Uterine smooth muscle cell (primary cell): ENCODE data around the gene AP1B1. TPM values are rescaled to one million over a fixed set of nuclear protein-coding genes. Genes with fewer than 3 reads are reported as not detected.

Source experiments
- total RNA-seq: library from RNA; depleted of rRNA; stranded (reverse); fragments of >200 nt; gene quantifications from 2 replicates; pipeline ENCODE4 v1.2.3, GENCODE V29; 2014

The AP1B1 gene
- total RNA-seq: 59.5 and 69.8 TPM in 2 replicates

DNA sequence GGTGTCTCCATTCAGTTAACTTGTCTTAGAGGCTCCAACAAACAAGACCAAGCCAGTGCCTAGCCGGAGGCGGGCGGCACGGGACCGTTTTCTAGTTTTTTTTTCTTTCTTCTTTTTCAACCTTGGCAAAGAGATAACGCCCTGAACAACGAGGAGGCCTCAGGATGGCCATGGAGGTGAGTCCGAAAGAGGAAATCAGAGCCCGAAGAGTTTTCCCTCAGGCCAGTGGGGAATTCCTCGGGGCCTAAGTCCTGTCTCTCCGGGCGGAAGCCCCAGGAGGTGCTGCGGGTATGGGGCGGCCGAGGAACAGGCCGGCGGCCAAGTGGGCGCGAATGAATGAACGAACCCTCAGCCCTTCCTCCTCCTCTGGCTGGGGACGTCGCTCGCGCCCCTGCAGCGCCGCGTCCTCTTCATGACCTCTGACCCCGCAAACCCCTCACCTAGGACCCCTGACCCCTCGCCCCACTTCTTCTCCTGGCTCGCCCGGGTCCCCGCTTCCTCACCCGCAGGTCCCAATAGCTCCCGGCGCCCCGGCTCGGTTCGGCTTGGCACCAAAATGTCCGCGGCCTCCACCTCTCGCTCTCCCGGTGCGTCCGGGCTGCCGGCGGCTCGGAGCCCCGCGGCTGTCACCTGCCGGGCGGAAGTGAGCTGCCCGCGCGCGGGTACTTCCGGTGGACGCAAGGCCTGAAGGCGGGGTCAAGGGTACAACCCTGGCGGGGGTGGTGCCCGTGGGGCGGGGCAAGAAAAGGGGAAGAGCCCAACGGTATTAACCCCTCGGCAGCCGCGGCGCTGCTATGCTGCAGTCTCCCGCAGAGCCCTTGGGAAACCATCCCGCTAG is at the start of gene AP1B1:
TSS of gene AP1B1 (minus strand) at position 650 of the 838 bp plus-strand sequence. CDS start 21,327 bp downstream, outside the sequence.

DNA sequence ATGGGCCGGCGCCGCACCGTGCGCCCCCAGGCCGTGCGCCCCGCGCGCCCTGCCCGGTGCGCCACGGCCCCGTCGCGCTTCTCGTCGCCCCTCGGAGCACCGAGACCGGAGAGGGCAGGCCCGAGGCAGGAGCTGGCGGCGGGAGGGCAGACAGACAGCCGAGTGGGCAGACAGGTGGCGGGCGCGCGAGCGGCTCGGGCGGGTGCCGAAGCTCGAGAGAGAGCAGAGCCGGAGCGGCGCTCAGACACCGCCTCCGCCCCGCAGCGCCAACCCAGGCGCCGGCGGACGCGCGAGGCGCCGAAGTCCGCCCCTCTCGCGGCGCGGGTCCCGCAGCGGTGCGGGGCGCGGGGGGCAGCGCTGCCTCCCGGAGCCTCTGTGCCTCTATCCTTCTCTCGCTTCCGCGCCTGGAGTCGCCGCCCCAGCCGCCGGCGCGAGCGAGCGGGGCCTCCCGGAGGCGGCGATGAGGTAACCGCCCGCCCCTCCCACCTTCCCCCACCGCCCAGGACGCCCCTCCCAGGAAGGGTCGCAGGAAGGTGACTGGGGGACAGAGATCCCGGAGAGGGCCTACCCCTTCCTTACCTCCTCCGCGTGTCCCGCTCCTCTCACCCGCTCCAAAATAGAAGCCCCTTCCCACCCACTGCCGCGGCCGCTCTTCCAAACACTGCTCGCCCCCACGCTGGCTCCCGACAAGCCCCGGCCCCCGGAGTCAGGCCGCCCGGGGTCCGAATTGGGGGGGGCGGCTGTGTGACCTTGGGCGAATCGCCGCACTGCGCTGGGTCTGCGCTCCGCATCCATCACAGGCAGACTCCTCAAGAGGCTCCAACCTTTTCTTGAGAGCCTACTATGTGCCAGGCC is 72.9 kb downstream of the AP1B1 start, which contains the start of gene RASL10A:
TSS of gene RASL10A (minus strand) at position 412 of the 855 bp plus-strand sequence. CDS start 451 bp downstream, outside the sequence.

GRCh38 chr22:29306175-29306834 is 82.1 kb downstream of the AP1B1 start, which contains the start of gene GAS2L1:
Gene GAS2L1 (plus strand): TSS chr22:29306650. CDS start chr22:29308106, 1,456 bp downstream.

Other genes with a start within 250 kb of the AP1B1 start
- gene EMID1, start 182.7 kb downstream of the AP1B1 start, total RNA-seq: not detected in 2 replicates
- gene RHBDD3, start 120.6 kb downstream of the AP1B1 start, total RNA-seq: 16.5 and 21.4 TPM in 2 replicates
- gene EWSR1, start 120.3 kb downstream of the AP1B1 start, total RNA-seq: 144 and 219 TPM in 2 replicates
- gene GAS2L1, start 81.9 kb downstream of the AP1B1 start, total RNA-seq: 8.7 and 12.6 TPM in 2 replicates
- gene RASL10A, start 72.9 kb downstream of the AP1B1 start, total RNA-seq: not detected in 2 replicates
- not detected in 2 replicates for gene RFPL1, start 50.0 kb upstream of the AP1B1 start, total RNA-seq
- 0.37 and 0.44 TPM in 2 replicates for gene NEFH, start 91.6 kb upstream of the AP1B1 start, total RNA-seq
- gene THOC5, start 165.2 kb upstream of the AP1B1 start, total RNA-seq: 59.5 and 59.7 TPM in 2 replicates
- gene NIPSNAP1, start 192.5 kb upstream of the AP1B1 start, total RNA-seq: 37.7 and 43.4 TPM in 2 replicates
- 81.1 and 83.1 TPM in 2 replicates for gene NF2, start 215.1 kb upstream of the AP1B1 start, total RNA-seq